Right ventricle myocardium superior (tissue), 1 donor: ENCODE measurements around the gene ZNF407. TPM values are rescaled to one million over a fixed set of nuclear protein-coding genes. Genes with fewer than 3 reads are reported as not detected.
"Not testable (repeated sequence)": the region's sequence is repeated elsewhere in the genome, so short reads cannot be mapped to it uniquely, and the experiment has no call there.

Source experiments
- ATAC-seq: fragments of 200-7000 bp; cut with Tn5 transposase; one replicate; pipeline ENCODE4 v1.9.1; 2020; ENCODE audit warnings: mild to moderate bottlenecking; ENCODE audit not compliant: poor library complexity
- DNase-seq: peaks from one replicate; pipeline ENCODE4 v3.0.0-alpha.2; 2020
- intact Hi-C: fragments of 100-400 bp; cut with DNase I; formaldehyde crosslinking; loops from one replicate; pipeline ENCODE4 v1.11.2; 2022
- total RNA-seq: library from RNA; stranded (reverse); fragmentation: NEBNext Ultra II Directional; extraction: Animal tissue kit (Norgen Biotek cat#: 25700); gene quantifications from one replicate; pipeline ENCODE4 v1.2.1, GENCODE V29; 2021
- donor health status: DM: no; HTN: yes; CAD: no; lungs with severe emphysema.

ZNF407 gene
- total RNA-seq, 1 donor from 2014 or later, result 9.6 TPM

- no peak for ATAC-seq
- no peak for DNase-seq
- intact Hi-C loops, result no loop called here
Observed at GRCh38 chr18:75101916-75102315, 504.2 kb downstream of the ZNF407 start.

GRCh38 chr18:75104029-75104428 is 506.4 kb downstream of the ZNF407 start:
- intact Hi-C loops, ATAC-seq, DNase-seq: not testable (repeated sequence)

DNA sequence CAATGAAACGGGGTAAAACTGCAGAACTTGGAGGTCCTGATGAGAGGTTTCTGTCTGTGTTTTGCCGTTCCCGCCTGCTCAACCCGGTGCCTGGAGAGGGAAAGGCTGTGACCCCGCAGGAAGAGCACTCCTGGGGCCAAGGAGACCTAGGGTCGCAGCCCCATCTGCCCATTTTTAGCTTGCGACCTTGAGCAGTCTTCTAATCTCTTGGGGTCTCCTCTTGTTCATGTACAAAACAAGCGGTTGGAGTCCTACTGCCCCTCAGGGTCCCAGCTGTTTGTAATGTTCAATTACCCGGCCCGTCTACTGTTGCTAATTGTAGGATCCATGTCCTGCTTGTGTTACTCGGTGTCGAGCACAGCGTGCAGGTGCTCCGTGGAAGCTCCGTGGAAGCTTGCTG is 506.8 kb downstream of the ZNF407 start:
- no peak for DNase-seq
- intact Hi-C loops, result no loop called here
- no peak for ATAC-seq

GRCh38 chr18:75105551-75106254 is 508.0 kb downstream of the ZNF407 start:
- ATAC-seq, result no peak
- intact Hi-C loops, result no loop called here
- no peak for DNase-seq

DNA sequence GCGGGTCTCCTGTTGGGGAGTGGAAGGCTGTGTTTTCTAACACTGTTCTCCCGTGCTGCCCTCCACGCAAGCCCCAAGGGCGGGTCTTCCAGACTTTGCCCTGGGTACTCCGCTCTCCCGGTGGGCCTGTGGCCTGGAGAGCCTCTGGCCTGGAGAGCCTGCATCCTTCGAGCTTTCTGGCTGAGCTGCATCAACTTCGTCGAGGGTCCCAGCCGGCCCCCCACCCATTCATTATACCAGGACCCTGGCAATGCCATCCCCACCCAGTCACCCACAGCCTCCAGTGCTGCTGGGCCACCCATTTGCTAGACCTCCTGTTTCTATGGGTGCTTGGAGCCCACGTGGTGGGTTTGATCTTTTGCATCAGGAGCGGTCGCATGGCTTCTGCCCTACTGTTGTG is 509.1 kb downstream of the ZNF407 start:
- intact Hi-C loops, result no loop called here
- DNase-seq (no peak), ATAC-seq (no peak)

DNA sequence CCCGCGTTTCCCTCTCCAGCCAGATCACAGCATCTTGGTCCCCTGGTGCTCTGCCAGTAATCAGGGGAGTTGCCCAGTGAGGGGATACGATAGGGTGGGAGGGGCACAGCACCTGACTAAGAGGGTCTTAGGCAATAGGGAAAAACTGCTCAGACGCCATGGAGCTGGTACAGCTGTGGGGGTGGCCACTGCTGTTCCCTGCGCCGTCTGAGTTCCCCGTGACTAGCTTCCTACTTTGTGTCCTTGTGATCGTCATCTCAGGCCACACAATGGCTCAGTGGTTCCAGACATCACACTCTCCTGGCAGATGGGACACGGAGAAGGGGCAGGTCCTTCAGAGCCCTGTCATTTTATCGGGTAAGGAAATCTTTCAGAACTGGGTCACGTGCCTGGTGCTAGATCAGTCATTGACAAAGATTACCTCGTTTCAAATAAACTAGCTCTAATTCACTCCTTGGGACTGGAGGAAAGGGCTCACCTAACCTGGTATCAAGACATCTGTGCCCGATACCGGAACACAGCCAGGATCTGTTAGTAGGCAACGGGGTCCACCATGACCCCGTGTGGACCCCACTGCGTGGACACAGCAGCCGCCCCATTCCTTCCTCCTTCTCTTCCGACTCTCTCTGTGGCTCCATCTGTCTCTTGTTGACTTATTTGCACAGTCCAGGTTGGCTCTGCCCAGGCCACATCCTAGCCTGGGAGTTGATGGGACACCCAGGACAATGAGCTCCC is 509.7 kb downstream of the ZNF407 start:
- no peak for DNase-seq
- no peak for ATAC-seq
- intact Hi-C loops, result no loop called here

GRCh38 chr18:75107931-75108276 is 510.2 kb downstream of the ZNF407 start:
- ATAC-seq, result no peak
- no peak for DNase-seq
- intact Hi-C loops, result no loop called here

GRCh38 chr18:75108579-75109318 is 511.1 kb downstream of the ZNF407 start:
- no peak for ATAC-seq
- DNase-seq, result no peak
- intact Hi-C loops, result no loop called here

GRCh38 chr18:75109319-75109691 is 511.6 kb downstream of the ZNF407 start:
- no peak for DNase-seq
- intact Hi-C loops, result no loop called here
- ATAC-seq, result no peak

DNA sequence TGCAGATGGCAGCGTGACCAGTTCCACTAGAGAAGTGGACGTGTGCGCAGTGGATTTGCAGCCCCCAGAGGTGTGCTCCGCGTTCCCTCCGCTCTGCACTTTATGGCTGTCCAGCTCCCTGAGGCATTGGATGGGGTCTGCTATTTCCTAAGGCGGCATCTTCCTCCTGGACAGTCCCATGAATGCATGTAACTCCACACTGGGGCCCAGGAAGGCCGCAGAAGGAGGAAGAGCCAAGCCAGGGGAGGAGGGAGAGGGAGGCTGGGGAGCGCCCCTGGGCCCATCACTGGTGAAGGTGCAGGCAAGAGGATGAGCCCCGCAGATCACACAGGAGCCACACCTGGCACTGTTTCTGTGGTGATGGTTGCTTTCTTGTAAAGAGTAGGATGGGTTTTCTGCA is 512.1 kb downstream of the ZNF407 start:
- ATAC-seq (no peak), DNase-seq (no peak)
- intact Hi-C loops, result no loop called here

GRCh38 chr18:75110311-75110710 is 512.6 kb downstream of the ZNF407 start:
- ATAC-seq (no peak), DNase-seq (no peak)
- intact Hi-C loops, result no loop called here

DNA sequence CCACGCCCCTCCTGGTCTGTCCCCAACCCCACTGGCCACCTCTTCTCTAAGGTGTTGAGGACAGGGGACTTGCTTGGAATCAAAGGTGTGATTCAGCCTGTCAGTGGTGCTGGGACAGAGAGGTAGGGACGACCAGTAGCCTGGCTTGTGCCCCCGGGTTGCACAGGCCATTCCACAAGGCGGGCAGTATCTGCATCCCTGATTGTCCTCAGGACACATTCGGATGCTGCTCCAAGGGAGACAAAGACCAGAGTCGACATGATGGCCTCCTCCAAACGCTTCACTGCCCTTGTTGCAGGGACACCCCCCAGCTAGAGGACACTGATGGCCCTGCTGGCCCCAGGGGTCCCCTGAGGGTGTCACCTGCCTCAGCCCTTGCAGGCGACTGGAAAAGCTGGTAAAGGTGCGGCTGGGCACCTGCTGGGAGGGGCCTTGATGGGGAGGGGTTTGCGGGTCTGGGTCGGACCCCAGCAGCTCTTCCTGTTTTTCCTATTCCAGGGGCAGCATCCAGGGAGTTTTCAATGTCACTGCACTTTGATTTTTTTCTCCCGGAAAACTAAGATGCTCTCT is 513.3 kb downstream of the ZNF407 start:
- DNase-seq, result no peak
- intact Hi-C loops, result no loop called here

DNA sequence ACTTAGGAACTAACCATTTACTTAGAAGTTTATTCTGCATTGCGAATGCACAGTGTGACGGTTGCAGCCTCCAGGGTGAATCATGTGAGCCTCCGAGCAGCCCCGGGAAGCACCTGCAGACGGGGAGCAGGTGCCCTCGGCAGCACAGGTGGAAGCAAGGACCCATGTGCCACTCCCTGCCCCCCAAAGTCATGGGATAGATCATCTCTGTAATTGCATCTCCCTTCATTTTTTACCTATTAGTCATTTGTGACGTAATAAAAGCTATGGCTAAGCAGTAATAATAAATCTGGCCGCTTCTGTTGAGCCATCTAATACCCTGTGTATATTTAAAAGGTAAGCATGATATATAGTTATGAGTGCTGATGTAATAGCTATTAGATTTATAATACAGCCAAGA is 514.1 kb downstream of the ZNF407 start:
- ATAC-seq, result no peak
- intact Hi-C loops, result no loop called here
- DNase-seq, result no peak

More for the DNA sequence above, 513.3 kb downstream of the ZNF407 start:
- no peak for ATAC-seq

- no peak for DNase-seq
- intact Hi-C loops, result no loop called here
- no peak for ATAC-seq
Observed at GRCh38 chr18:75112186-75113096, 514.8 kb downstream of the ZNF407 start.

DNA sequence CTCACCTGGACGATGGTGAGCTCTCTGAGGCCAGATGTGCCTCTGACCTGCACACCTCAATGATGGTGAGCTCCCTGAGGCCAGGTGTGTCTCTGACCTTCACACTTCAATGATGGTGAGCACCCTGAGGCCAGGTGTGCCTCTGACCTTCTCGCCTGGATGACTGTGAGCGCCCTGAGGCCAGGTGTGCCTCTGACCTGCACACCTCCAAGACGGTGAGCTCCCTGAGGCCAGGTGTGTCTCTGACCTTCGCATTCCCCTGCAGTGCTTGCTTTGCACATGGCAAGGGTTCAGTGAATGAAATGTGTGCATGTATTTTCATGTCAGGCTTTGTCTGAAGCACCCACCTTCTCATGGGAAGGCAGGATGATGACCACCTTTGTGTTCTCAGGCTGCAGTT is 515.8 kb downstream of the ZNF407 start:
- ATAC-seq (no peak), DNase-seq (no peak)
- intact Hi-C loops, result no loop called here

DNA sequence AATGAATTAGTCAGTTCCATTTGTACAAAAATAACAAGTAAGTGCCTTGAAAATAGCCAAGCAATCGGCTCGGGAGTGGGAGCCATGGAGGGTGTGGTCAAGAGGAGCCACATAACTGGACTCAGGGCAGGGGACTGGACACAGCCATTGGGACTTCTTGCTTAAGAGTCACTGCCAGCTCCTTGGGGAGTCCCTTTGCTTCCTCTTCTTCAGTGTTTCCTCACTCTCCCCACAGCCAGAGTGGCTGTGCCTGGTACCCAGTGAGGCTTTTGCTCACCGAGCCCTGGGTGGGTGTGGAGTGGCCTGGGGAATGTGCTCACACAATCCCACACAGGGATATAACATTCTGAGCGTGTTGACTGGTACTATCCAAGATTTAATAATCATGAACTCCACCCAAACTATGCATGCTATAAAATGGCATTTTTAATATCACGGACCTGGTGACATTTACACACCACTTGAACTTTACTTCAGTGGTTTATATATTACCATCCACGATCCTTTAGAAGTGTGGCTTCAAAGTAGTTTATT is 516.6 kb downstream of the ZNF407 start:
- ATAC-seq, result no peak
- no peak for DNase-seq
- intact Hi-C loops, result no loop called here
